RWPE2 (cell line): Measurements from ENCODE around the gene CDKN1A.
A peak's percentile ranks its signal among the peaks of the same experiment; 100 is the strongest.

Experiments
- ATAC-seq: fragments of 200-7000 bp; cut with Tn5 transposase; 3 replicates; pipeline ENCODE4 v1.9.1; 2021; ENCODE audit warnings: low read depth
- DNase-seq: peaks from one replicate; pipeline ENCODE4 v3.0.0-alpha.2; 2020; ENCODE audit warnings: low spot score
- H3K27ac ChIP-seq: fragments of 450-650 bp; 2 replicates; pipeline ENCODE4 v1.5.1; 2017; ENCODE audit warnings: mild to moderate bottlenecking; ENCODE audit not compliant: poor library complexity, severe bottlenecking
- H3K27me3 ChIP-seq: fragments of 250-450 bp; sonication (Bioruptor Pico); 2 replicates; pipeline ENCODE4 v1.5.1; 2021; ENCODE audit warnings: mild to moderate bottlenecking, moderate library complexity; ENCODE audit not compliant: insufficient read depth, poor library complexity, severe bottlenecking
- H3K36me3 ChIP-seq: fragments of 250-450 bp; sonication (Bioruptor Pico); 2 replicates; pipeline ENCODE4 v1.5.1; 2020; ENCODE audit warnings: low read depth, mild to moderate bottlenecking, moderate library complexity
- H3K4me1 ChIP-seq: fragments of 250-450 bp; sonication (Bioruptor Pico); 2 replicates; pipeline ENCODE4 v1.5.1; 2021; ENCODE audit warnings: mild to moderate bottlenecking, moderate library complexity; ENCODE audit not compliant: insufficient read depth, poor library complexity, severe bottlenecking
- H3K4me3 ChIP-seq: fragments of 250-450 bp; sonication (Bioruptor Pico); 2 replicates; pipeline ENCODE4 v1.5.1; 2021; ENCODE audit warnings: mild to moderate bottlenecking, moderate library complexity; ENCODE audit not compliant: severe bottlenecking
- H3K9me3 ChIP-seq: fragments of 250-450 bp; sonication (Bioruptor Pico); 2 replicates; pipeline ENCODE4 v1.5.1; 2021; ENCODE audit warnings: mild to moderate bottlenecking, moderate library complexity; ENCODE audit not compliant: severe bottlenecking
- TF ChIP-seq, protein P1 (sequence below): fragments of 450-650 bp; IDR thresholded peaks from one replicate; pipeline ENCODE4 v1.5.1; 2017; ENCODE audit warnings: mild to moderate bottlenecking, moderate library complexity; ENCODE audit not compliant: poor library complexity, severe bottlenecking

CDKN1A gene

DNA sequence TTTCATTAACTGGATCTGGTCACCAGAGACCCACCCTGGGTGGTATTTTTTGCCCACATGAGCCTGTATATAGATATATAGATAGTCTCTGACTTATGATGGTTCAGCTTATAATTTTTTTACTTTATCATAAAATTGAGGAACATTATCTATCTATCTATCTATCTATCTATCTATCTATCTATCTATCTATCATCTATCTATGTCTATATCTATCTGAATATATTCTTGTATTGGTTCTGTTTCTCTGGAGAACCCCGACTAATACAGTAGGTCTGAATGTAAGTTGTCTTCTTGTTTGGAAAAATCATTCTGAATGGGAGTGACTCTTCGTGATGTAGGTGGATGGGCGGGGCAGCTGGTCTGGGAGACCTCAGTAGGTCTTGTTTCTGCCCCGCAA is 13.3 kb upstream of the CDKN1A start:
- DNase-seq (no peak), ATAC-seq (no peak)
- Histone ChIP-seq H3K4me1 (peaks cover 15% of the 10 kb centered on the region), H3K9me3 (no peaks in the 10 kb centered on the region), H3K27ac (no peak overlapping the region), H3K27me3 (no peaks in the 10 kb centered on the region), H3K4me3 (no peak overlapping the region), H3K36me3 (no peaks in the 10 kb centered on the region)
- TF ChIP-seq, protein P1, sequence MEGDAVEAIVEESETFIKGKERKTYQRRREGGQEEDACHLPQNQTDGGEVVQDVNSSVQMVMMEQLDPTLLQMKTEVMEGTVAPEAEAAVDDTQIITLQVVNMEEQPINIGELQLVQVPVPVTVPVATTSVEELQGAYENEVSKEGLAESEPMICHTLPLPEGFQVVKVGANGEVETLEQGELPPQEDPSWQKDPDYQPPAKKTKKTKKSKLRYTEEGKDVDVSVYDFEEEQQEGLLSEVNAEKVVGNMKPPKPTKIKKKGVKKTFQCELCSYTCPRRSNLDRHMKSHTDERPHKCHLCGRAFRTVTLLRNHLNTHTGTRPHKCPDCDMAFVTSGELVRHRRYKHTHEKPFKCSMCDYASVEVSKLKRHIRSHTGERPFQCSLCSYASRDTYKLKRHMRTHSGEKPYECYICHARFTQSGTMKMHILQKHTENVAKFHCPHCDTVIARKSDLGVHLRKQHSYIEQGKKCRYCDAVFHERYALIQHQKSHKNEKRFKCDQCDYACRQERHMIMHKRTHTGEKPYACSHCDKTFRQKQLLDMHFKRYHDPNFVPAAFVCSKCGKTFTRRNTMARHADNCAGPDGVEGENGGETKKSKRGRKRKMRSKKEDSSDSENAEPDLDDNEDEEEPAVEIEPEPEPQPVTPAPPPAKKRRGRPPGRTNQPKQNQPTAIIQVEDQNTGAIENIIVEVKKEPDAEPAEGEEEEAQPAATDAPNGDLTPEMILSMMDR, result no peak

DNA sequence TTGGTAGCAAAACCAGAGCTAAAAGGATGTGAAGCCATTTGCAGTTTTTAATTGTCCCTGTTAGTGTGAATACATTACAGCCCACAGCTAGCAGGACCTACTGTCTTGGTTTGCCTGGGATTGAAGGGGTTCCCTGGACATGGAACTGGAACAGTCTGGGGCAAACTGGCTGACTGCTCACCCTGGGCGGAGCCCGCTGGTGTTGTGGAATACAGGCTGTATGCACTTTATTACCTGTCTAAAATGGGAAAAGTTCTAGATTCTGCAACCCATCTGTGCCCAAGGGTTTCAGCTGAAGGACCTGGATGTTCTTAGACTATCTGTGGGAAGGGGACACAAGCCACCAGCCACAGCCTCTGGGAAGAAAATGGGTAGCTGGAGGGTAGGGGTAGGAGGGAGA is 12.2 kb upstream of the CDKN1A start:
- Histone ChIP-seq H3K27ac (peak overlapping the region; percentile 65), H3K36me3 (no peaks in the 10 kb centered on the region), H3K9me3 (no peaks in the 10 kb centered on the region), H3K4me3 (no peak overlapping the region), H3K27me3 (no peaks in the 10 kb centered on the region), H3K4me1 (peaks cover 15% of the 10 kb centered on the region)
- DNase-seq (no peak), ATAC-seq (no peak)
- TF ChIP-seq, protein P1, result no peak

DNA sequence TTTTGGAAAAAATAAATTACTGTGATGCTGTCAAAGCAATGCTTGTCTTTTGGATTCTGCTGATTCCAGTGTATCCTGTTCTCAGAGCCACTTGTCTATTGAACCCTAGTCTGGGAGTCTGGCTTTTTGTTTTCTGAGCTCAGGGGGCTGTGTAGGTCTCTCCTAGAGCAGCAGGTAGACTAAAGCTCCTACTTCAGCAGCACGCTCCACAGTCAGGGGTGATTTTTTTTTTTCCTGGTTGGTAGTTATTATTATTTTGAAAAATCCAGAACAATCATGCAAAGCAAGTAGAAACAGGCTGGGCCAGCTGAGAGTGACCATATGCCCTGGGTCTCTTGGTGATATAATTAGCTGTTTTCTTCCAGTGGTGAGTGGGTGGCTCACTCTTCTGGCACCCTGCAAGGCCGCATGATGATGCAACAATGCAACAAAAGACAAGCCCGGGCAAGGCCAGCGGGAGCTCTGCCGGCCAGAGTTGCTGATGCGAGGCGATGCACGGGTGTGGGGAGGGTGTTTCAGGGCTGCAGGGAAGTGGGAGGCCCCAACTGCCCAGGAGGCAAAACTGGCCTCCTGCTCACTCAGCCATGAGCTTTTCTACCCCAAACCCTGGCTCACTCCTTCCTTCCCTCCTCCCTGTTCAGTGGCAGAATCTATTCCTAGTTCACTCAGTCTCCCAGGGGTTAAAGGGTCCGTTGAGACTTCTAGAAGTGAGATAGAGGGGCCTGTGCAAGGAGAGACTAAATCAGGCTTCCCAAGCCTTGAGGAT is 11.5 kb upstream of the CDKN1A start:
- peak; percentile 96 for DNase-seq
- ATAC-seq, result peak; percentile 91

DNA sequence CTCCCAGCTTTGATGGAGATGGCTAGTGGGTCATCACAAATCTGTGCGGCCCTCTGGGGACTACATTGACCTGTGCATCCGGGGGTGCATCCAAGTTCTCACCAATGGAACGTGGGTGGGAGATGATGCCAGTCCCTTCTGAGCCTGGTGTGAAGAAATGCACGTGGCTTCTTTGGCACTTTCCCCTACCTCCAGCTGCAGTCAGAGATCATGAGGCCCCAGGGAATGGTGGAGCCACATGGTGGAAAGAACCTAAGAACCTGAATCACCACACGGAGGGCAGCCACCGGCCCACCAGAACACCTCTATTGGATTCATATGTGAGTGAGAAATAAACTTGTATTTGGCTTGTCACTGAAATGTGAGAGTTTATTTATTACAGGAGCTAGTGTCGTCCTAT is 9.9 kb upstream of the CDKN1A start:
- Histone ChIP-seq H3K4me3 (no peak overlapping the region), H3K27ac (no peak overlapping the region), H3K9me3 (no peaks in the 10 kb centered on the region), H3K27me3 (no peaks in the 10 kb centered on the region), H3K36me3 (no peaks in the 10 kb centered on the region), H3K4me1 (peaks cover 15% of the 10 kb centered on the region)
- DNase-seq (no peak), ATAC-seq (no peak)
- TF ChIP-seq, protein P1, result no peak

More for the DNA sequence above, 11.5 kb upstream of the CDKN1A start:
- Histone ChIP-seq H3K4me3 (no peak overlapping the region), H3K36me3 (no peaks in the 10 kb centered on the region), H3K27ac (peak overlapping the region; percentile 65), H3K9me3 (no peaks in the 10 kb centered on the region), H3K4me1 (peaks cover 15% of the 10 kb centered on the region), H3K27me3 (no peaks in the 10 kb centered on the region)
- TF ChIP-seq, protein P1, result no peak

DNA sequence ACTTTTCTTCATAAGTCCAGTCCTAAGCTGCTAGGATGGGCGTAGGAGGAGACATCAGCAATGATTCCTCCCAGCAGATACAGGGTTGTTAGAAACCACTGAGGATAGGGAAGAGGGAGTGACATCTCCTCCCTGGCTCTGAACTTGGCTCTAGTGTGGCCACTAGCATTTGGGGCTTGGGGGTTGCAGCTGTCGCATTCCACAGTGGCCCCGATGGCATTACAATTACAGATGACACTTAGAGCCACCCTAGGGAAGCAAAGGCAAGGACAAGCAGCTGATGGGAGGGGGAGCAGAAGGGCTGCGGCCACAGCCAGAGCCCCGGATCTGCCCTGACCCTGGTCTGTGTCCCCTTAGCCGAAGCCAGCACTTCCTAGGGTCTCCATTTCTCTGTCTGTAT is 9.5 kb upstream of the CDKN1A start:
- Histone ChIP-seq H3K9me3 (no peaks in the 10 kb centered on the region), H3K4me3 (no peak overlapping the region), H3K27ac (no peak overlapping the region), H3K27me3 (no peaks in the 10 kb centered on the region), H3K4me1 (peaks cover 15% of the 10 kb centered on the region), H3K36me3 (no peaks in the 10 kb centered on the region)
- ATAC-seq (no peak), DNase-seq (no peak)
- TF ChIP-seq, protein P1, result no peak
